PFSK-1 (cell line): Measurements from ENCODE around the gene TMPRSS4.

Experiments used
- POLR2AphosphoS5 ChIP-seq: IDR thresholded peaks from 2 replicates; pipeline ENCODE4 v1.6.1; 2012; ENCODE audit warnings: low read depth, mild to moderate bottlenecking, control low read depth, low read length, moderate library complexity
- SIN3A ChIP-seq: IDR thresholded peaks from 2 replicates; pipeline ENCODE4 v1.6.1; 2012; ENCODE audit warnings: mild to moderate bottlenecking, low read length, moderate library complexity, borderline replicate concordance; ENCODE audit not compliant: insufficient read depth
- TAF1 ChIP-seq: IDR thresholded peaks from 2 replicates; pipeline ENCODE4 v1.6.1; 2012; ENCODE audit warnings: low read length, control low read depth, borderline replicate concordance; ENCODE audit not compliant: insufficient read depth
- TF ChIP-seq, protein P1 (sequence below), 2 experiments: IDR thresholded peaks; 2 replicates each; pipeline versions ENCODE4 v1.6.1 to v1.8.0; 2011 to 2012; ENCODE audit warnings: low read depth in 2 of 2, low read length in 2 of 2, control low read depth in 1 of 2, inconsistent platforms in 1 of 2, mild to moderate bottlenecking in 1 of 2, moderate library complexity in 1 of 2; ENCODE audit not compliant: insufficient read depth in 1 of 2

DNA sequence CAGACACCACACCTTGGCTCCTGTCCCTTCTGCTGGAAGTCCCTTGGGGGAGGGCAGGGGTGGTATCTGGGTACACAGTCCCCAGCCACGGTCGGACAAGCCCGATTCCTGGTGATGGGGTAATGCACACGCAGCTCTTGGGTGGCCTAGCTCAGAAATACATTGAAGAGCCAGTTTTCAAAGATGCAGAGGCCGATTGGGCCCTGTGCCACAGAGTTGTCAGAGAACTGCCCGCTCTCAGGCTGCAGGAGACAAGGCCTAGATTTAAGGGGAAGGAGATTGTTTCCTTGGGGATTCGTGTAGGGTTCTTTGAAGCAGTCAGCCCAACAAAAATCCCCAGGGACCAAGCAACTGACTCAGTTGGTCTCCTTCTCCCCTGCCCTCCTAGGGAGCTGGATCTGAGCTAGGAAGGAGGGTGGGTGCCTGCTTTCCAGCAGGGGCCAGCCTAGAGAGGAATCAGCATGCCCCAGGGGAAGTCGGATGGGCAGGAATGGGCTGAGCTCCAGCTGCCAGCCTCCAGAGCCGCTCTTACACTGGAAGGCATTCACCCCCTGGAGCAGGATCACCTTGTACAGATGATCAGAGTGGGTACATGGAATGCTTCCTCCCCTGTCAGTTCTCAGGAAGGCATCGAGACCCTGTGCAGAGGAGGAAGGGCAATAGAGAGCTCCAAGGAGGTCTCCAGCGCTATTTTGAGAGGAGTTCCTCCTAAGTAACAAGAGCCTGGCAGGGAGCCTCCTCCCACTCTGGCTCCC lies 79.1 kb downstream of the TMPRSS4 start:
- TF ChIP-seq POLR2AphosphoS5, result no peak
- TF ChIP-seq TAF1, result no peak
- TF ChIP-seq, protein P1, sequence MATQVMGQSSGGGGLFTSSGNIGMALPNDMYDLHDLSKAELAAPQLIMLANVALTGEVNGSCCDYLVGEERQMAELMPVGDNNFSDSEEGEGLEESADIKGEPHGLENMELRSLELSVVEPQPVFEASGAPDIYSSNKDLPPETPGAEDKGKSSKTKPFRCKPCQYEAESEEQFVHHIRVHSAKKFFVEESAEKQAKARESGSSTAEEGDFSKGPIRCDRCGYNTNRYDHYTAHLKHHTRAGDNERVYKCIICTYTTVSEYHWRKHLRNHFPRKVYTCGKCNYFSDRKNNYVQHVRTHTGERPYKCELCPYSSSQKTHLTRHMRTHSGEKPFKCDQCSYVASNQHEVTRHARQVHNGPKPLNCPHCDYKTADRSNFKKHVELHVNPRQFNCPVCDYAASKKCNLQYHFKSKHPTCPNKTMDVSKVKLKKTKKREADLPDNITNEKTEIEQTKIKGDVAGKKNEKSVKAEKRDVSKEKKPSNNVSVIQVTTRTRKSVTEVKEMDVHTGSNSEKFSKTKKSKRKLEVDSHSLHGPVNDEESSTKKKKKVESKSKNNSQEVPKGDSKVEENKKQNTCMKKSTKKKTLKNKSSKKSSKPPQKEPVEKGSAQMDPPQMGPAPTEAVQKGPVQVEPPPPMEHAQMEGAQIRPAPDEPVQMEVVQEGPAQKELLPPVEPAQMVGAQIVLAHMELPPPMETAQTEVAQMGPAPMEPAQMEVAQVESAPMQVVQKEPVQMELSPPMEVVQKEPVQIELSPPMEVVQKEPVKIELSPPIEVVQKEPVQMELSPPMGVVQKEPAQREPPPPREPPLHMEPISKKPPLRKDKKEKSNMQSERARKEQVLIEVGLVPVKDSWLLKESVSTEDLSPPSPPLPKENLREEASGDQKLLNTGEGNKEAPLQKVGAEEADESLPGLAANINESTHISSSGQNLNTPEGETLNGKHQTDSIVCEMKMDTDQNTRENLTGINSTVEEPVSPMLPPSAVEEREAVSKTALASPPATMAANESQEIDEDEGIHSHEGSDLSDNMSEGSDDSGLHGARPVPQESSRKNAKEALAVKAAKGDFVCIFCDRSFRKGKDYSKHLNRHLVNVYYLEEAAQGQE (IDR thresholded peaks at IDR 0.05; ENCODE audit: insufficient read depth in 1 of 2, low read depth in 2 of 2, low read length in 2 of 2), result no peak
- TF ChIP-seq SIN3A, result no peak
